NCI-H146 (cell line): ENCODE measurements around the gene SEMA4F.

ENCODE experiments used
- DNase-seq: peaks from one replicate; lab custom pipeline; 2025; lab: John Stamatoyannopoulos, UW

Gene SEMA4F

DNA sequence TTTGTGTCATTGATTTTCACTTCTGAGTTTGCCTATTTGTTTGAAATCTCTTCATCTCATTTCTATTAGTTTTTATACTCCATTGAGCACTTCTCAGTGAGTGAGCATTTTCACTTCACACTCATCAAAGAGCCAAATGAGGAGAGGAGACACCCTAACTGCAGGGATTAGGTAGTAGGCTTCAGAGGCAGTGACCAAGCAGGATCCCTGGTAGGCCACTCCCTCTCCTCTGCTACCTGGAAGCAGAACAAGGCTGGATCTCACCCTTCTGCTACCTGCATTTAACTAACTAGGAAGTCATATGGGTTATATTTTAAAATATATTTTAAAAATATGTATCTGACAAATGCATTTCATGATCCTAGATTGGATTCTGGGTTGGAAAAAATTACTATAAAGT, 52.7 kb downstream of the SEMA4F start:
- DNase-seq: no peak

DNA sequence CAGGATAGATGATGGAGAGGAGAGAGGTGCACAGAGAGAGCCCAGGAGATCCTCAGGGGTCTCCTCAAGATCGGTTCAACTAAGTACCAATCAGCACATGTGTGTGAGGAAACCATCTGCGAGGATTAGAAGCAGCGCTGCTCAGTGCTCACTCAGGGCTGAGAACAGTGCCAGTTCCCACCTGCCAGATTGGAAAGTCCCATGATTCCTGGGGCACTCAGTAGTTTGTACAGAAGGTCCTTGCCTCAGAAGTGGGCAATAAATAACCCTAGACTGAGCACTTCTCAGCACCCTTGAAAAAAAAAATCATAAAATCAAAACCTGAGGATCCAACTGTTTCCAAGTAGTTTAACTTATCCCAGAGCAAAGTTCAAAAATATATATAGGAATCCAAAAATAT, 53.8 kb downstream of the SEMA4F start:
- DNase-seq: no peak

DNA sequence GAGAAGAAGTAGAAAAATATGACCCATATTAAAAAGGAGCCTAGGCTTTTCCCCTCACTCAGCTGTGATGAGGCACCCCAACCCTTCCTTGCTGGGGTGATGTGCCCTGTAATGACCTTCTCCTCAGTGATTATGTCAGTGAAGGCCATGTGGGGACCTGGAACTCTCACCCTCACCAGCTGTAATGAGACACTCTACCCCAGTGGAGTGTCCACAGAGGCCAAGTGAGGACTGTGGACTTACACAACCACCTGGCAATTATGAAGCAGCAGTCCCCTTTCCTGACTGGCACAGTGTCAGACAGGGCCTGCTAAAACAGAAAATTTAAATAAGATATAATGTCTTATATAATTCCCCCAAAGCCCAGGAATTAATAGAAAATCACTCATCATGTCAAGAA, 54.2 kb downstream of the SEMA4F start:
- no peak for DNase-seq

DNA sequence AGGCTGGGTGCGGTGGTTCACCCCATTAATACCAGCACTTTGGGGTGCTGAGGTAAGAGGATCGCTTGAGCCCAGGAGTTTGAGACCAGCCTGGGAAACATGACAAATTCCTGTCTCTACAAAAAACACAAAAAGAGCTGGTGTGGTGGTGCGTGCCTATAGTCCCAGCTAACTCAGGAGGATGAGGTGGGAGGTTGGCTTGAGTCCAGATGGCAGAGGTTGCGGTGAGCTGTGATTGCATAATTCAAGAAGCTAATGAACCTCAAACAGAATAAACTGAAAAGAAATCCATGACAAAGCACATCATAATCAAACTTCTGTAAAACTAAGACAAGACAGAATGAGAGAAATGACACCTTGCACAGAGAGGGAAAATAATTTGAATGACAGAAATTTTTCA, 54.8 kb downstream of the SEMA4F start:
- DNase-seq: no peak

DNA sequence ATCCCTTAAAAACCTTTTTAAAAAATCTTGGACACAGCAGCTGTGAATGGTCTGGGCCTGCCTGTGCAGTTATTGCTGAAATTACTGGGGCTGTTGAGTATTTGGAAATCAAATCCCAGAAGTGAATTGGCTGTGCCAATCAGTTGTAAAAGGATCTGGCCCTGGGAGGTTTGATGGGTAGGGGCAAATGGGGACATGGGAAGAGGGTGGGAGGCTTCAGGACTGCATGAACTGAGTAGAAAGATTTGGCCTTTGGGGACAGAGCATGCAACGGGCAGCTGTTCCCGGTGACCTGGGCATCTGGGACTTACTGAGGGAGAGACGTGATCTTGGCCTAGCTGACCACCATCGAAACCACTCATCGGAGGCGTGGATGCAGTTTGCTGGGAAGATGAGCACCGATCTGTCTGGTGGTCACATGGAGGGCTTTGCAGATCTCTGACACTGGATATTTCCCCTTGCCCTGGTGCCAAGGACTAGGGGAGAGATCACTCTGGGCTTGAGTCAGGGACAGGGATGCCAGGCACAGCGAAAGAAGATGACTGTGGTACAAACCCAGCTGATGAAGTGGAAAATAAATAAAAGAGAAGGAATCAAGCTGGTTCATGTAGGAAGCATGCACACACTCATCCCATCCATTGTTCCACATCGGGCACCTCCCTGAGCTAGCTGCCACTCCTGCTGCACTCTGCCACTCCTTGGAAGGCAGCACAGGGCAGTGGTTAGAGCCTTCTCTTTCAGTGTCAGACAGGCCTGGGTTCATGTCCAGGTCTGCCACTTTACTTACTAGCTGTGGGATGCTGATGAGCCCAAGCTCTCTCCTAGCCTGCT, 58.4 kb downstream of the SEMA4F start:
- no peak for DNase-seq

DNA sequence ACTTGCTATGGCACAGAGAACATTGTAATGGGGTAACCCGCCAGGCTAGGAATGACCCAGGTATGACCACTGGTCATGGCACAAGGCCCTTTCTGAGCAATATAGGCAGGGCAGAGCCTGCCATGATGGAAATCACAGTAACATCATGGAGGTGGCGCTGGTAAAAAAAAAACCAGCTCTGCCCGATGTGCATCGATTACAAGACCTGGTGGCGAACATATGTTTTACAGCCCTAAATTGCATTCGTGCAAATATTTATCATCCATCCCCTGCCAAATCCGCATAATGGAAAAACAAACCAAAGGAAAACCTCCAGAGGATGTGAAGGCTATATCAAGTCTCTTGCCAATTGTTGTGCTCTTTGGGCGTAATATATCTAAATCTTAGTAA, 60.6 kb downstream of the SEMA4F start:
- DNase-seq: peak; percentile 49

DNA sequence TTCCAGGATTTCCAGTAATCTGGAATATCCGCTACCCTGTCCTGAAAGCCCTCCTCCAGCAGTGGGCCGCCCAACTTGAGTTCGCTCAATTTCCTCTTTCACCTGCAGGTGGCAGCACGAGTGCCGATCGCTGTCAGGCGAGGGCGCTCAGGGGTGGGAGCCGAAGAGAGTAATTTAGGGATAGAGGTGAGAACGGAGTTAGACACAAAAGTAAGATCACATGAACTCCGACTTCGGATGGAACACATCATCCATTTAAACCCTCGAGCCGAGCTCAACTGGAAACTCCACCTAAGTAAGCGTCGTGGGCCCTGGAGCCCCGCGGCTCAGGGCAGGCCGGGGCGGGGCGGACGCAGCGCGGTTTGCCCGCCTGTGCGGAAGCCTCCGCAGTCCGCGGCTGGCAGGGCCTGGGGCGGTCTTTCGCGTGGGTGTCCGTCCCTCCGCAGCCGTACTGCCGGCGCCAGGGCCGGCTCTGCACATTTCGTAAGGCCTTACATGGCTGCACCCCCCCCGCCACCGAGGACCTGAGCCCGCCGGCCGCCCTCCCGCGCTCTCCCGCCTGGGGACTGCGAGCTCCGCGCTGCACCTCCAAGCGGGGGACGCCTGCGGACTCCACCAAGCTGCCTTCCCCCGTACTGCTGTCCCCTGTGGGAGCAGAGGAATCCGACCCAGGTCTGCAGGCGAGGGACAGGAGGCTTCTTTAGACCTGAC, 61.2 kb downstream of the SEMA4F start:
- peak; percentile 85 for DNase-seq

DNA sequence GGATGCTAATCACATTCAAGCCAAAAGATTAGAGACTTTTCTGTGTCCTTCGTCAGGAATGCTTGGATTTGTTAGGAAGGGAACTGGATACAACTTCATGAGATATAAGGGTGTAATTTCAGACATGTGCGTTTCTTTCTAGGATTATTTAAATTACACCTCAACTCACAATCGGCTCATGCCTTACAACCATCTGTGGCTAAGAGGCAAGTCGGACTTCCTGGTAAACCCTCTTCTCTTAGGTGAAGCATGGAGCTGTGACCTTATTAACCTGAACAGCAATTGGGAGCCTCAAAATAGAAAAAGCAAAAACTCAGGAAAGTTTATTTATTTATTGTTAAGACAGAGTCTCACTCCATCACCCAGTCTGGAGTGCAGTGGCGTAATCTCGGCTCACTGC, 61.8 kb downstream of the SEMA4F start:
- peak; percentile 36 for DNase-seq

DNA sequence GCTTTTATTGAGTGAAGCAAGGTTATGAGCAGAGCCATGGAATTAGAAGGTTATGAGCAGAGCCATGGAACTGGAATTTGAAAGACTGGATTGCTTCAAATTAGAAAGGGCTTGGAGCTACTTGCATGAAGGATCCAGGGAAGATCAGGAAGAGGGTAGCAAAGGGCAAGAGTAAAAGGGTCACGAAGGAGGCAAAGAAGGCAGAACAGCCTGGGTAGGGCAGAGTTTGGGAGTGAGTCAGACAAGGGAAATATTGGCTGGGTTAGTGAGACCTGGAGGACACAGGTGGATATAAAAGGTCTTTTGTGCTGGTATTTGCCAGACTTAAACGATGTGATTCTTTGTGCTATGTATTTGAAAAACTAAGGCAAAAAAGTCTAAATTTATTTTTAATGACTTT, 65.0 kb downstream of the SEMA4F start:
- DNase-seq: peak; percentile 8

DNA sequence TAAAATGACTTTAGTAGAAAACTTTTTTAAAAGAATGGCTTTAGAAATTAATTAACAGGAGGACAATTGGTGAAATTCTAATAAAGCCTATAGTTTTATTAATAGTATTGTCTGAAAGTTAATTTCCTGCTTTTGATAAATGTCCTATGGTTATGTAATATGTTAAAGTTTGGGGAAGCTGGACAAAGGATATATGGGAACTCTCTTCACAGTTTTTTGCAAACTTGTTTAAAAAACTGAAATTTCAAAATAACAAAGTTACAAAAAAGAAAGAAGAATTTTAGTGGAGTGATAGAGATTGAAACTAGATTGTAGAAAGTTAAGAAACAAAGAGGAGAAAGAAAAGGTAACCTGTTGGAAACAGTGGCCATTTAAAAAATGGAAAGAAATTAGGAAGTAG, 67.3 kb downstream of the SEMA4F start:
- DNase-seq: no peak

DNA sequence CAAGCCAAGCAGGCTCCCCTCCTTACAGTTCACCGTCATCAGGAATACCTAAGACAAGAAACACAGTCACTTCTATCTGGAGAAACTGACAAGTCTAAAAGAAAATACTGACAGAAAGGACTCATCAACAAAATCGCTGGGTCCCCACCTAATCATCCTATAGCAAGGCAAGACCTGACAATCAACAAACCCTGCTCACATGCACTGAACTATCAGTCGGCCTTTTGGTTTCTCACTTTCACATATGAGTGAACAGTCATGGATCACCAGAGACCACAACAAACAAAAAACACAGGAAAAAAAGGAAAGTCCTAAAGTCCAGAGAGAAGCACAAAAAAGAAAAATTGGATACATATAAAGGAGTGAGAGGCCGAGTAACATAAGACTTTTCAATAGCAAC, 70.4 kb downstream of the SEMA4F start:
- no peak for DNase-seq

DNA sequence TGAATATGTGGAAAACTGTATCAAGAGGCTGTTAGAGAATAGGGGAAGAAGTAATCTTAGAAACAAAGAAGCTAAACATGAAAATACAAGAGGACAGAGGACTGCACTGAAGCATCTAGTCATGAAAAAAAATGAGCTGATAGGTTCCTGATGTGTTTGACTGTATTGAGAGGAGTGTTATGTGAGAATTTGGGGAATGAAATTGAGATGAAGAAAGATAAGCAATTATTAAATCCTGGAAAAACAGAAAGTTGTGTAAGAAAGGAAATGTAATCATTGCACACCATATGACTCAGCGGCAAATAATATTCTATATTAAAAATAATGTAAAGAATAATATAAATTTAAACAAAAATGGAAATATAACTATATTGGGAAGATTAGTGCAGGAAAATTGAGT, 71.2 kb downstream of the SEMA4F start:
- DNase-seq: no peak

DNA sequence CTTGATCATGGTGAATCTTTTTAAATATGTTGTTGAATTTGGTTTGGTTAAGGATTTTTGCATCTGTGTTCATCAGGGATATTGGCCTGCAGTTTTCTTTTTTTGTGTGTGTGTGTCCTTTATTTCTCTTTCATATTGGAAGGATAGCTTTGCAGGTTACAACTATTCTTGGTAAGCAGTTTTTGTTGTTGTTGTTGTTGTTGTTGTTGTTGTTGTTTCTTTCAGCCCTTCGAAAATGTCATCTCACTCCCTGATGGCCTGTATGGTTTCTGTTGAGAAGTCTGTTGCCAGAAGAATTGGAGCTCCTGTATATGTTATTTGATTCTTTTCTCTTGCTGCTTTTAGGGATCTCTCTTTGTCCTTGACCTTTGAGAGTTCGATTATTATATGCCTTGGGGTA, 74.8 kb downstream of the SEMA4F start:
- DNase-seq: no peak

DNA sequence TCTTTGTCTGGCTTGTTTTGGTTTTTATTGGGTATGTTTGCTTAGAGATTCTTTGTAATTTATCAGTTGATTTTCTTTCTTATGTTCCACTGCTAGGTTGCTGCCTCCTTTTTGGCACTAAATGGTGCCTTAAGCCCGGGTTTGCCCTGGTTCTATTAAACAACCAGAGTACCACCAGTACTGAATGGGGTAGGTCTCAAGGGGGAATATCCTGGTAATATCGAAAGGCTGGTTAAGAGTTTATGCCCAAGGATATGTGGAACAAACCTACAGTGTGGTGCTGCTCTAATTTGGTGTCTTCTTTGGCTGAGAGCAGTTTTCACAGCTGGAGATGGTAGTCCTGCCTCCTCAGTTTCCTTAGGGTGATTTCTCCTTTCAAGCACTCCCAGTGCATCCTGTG, 76.5 kb downstream of the SEMA4F start:
- DNase-seq: no peak
